Measurements from ENCODE around the gene BABAM2.

- no peak for TF ChIP-seq CTCF (IDR thresholded peaks at IDR 0.05; ENCODE audit: poor library complexity)
- TF ChIP-seq EZH2 (IDR thresholded peaks at IDR 0.05; ENCODE audit: borderline replicate concordance): no peak
- no peak for TF ChIP-seq EZH2phosphoT487 (IDR thresholded peaks at IDR 0.05; ENCODE audit: low read depth, severe bottlenecking, unreplicated experiment)
These were observed 13.3 kb downstream of the BABAM2 start for GRCh38 chr2:27903649-27904404.

Data from hepatocyte (in vitro differentiated cells).